Measurements from ENCODE around the gene GNAL.
"Not testable (repeated sequence)": the region's sequence is repeated elsewhere in the genome, so short reads cannot be mapped to it uniquely, and the experiment has no call there.

The GNAL gene

GRCh38 chr18:11873670-11874340 is 184.7 kb downstream of the GNAL start:
- no peak for DNase-seq (ENCODE audit: low read depth, low spot score)

DNA sequence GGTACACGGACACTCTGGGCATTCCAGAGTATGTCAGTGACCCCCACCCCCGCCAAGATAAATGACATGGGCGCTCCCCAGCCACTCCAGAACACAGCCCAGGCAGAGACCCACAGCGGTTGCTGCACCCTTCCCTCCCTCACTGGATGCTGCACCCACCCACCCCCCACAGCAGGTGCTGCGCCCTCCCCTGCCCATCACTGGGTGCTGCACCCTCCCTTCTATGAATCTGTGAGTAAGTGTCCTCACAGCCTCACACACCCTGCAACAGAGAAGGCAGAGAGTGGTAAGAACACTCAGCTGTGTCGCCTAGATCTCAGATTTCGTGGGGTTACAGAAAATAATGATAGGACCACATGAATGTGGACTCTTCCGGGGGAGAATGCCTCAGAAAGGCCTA is 185.6 kb downstream of the GNAL start:
- DNase-seq (ENCODE audit: low read depth, low spot score), result no peak

- no peak for DNase-seq (ENCODE audit: low read depth, low spot score)
Observed at GRCh38 chr18:11877497-11878135, 188.6 kb downstream of the GNAL start.

GRCh38 chr18:11880586-11881304 is 191.7 kb downstream of the GNAL start:
- DNase-seq (ENCODE audit: low read depth, low spot score), result no peak

GRCh38 chr18:11882636-11883035 is 193.6 kb downstream of the GNAL start:
- no peak for DNase-seq (ENCODE audit: low read depth, low spot score)

GRCh38 chr18:11883153-11883552 is 194.1 kb downstream of the GNAL start:
- DNase-seq (ENCODE audit: low read depth, low spot score), result no peak

DNA sequence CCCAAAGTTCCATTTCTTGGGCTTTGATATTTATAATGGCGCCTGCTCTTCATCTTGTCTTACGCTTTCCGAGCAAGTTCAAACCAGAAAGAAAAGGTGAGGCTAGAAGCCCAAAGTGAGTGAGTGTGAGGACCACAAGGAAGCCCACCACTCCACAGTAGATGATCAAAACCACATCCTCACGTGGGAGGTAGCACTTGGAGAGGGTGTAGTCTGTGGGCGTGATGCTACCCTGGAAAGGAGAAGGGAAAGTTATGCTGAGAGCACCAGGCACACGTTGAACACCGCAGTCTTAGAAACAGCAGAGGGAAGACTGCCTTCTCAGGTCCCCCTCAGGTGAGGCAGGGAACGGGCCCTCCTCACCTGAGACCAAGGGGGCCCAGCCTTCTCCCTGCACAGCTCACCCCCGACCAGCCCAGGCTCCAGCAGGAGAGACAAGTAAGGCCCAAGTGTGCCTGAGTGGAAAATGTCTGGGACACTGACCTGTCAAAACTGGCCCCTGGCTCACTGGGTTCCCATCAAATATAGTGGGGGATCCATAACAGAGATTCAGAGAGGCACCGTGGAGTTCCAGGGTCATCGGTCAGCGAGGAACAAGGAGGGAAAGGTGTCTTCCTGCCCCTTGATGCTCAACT is 195.4 kb downstream of the GNAL start:
- DNase-seq (ENCODE audit: low read depth, low spot score), result no peak

DNA sequence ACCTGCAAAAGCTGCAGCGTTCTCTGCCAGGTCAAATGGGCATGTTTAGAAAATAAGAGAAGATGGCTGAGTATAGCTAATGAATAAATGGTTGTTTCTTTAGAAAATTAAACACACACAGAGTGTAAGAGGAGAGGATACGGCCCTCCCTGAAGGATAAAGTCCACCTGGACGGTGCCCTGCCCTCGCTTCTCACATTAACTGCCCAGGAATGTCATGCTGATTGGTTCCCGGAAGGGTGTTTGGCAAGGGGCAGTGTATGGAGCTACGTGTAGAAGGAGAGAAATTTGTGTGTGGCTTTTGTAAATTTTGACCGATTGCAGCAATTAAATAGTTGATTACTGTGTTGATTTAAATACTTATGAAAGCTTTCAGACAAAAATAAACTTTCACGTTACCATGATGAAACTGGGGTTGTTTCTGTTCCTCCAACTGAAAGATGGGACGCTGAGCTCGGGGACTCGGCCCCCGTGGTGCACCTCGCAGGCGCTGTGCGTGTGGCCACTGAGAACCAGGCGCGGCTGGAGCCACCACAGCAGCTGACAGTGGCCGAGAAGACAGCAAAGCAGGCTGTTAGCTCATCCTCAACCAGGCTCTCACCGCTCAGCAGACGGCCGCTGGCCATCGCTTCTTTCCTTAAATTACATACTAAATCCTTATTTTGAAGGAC is 196.3 kb downstream of the GNAL start:
- no peak for DNase-seq (ENCODE audit: low read depth, low spot score)

DNA sequence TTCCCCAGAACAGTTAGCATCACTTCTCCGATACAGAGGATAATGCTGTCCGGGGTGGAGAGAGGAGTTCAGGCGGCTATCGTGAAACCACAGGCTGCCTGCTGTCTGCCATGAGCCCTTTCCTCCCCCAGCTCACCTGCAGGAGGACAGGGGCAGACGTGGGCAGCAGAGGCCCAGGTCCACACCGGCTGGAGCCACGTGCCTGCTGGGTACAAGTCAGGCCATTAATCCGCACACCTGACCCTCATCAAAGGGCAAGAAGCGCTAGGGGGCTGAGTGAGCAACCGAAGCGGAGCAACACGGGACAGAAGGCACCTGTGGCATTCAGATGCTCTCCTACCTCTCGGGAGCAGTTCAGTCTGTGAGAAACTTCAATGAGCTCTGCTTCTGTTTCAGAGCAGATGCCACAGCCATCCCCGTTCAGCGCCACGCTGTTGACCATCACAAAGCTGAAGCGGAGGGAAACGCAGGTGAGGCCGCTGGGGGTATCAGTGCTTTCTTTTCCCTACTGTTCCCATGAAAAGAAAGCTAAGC is 197.6 kb downstream of the GNAL start:
- no peak for DNase-seq (ENCODE audit: low read depth, low spot score)

DNA sequence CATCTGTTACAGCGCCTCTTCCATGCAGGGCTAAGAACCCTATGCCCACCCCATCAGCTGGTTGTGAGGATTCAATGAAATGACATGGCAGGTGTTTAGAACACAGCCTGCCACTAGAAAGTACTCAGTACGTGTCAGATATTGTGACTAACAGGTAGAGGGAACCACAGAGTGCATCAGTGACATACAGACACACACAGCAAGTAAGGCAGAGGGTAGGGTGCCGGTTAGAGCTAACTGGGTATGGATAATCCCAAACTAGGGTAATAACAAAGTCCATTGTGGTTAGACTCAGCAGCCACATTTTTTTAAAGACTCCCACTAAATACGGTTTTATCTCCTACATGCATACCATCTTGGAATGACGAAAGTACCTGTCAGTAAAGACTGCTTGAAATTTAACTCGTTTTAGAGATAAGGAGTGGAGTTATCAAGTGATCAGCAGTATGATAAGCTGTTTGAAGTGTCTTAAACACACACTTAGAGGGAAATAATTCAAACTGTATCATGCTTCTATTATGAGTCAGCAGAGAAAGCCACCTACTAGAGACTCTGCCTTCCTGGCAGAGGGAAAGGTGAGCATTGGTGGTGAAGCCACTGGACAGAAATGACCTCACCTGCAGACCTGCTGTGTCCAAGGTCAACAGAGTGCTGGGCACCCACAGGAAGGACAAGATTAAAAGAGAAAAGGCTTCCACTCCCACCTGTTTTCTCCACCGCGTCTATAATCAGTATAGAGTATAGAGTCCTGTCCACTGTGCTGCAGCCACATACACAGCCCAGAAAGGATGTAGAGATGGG is 198.5 kb downstream of the GNAL start:
- no peak for DNase-seq (ENCODE audit: low read depth, low spot score)

GRCh38 chr18:11888726-11889125 is 199.7 kb downstream of the GNAL start:
- DNase-seq (ENCODE audit: low read depth, low spot score), result no peak

GRCh38 chr18:11889284-11889683 is 200.2 kb downstream of the GNAL start:
- DNase-seq (ENCODE audit: low read depth, low spot score), result no peak

GRCh38 chr18:11891737-11892136 is 202.7 kb downstream of the GNAL start:
- DNase-seq (ENCODE audit: low read depth, low spot score), result no peak

GRCh38 chr18:11892438-11892837 is 203.4 kb downstream of the GNAL start:
- DNase-seq (ENCODE audit: low read depth, low spot score), result not testable (repeated sequence)

DNA sequence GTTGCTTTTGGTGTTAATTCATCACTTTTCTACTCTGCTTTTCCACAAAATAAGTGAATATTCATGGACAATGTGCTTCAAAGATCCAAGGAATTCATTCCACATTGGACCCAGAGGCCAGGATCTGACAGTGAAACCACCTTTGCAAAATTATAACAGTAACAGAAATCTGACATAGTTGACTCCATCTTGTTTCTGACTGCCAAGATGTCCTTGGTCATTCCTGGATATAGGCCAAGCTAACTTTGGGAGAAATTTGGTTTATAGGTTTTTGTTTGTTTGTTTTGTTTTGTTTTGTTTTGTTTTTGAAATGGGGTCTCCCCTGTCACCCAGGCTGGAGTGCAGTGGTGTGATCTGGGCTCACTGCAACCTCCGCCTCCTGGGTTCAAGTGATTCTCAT is 208.7 kb downstream of the GNAL start:
- no peak for DNase-seq (ENCODE audit: low read depth, low spot score)

GRCh38 chr18:11899063-11899462 is 210.0 kb downstream of the GNAL start:
- DNase-seq (ENCODE audit: low read depth, low spot score), result no peak

GRCh38 chr18:11901826-11902438 is 212.9 kb downstream of the GNAL start:
- DNase-seq (ENCODE audit: low read depth, low spot score), result no peak

- no peak for DNase-seq (ENCODE audit: low read depth, low spot score)
Observed at GRCh38 chr18:11902522-11903292, 213.6 kb downstream of the GNAL start.

DNA sequence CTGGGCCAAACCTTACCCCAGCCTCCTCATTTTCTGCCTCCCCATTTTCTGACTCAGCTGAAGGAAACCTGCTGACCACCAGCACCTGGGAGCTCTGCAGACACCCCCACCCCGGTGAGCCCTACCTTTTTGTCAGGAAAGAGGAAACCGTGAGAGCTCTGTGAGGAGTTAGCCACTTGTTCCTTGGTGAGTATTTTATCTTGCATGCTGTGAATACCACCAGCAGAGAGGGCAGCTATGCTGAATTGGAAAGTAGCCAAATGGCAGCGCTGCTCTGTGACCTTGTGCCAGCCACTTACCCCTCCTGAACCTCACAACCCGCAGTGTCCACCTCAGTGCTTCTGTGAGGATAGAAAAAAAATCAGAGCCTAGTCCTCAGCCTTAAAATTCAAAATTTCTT is 216.5 kb downstream of the GNAL start:
- no peak for DNase-seq (ENCODE audit: low read depth, low spot score)

DNA sequence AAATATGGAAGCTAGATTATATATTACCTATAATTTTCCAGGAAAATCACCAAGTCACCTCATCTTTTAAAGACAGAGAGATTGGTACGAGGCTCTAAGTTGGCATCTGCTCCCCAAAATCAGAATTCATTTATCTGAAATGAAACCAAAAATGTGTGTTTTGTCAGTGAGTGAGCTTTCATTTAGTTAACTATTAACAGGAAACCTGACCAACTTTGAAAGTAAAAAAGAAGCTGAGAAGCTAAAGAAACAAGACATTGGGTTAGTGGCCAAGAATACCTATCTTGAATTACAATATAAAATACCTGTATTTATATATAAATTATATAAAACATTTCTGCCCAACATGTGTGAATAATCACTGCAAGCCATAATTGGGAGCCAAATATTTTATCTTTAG is 217.1 kb downstream of the GNAL start:
- DNase-seq (ENCODE audit: low read depth, low spot score), result no peak

Measured in brain pericyte (primary cell).